GM18507 (cell line): ENCODE results near the gene TC2N.
A peak's percentile ranks its signal among the peaks of the same experiment; 100 is the strongest.
"Not testable (repeated sequence)": the region's sequence is repeated elsewhere in the genome, so short reads cannot be mapped to it uniquely, and the experiment has no call there.

ENCODE experiments used
- DNase-seq: peaks from one replicate; pipeline ENCODE4 v3.0.0; 2011; ENCODE audit warnings: low read depth; ENCODE audit not compliant: insufficient read length; ENCODE audit errors: extremely low spot score
- FAIRE-seq: peaks from 2 replicates; lab custom pipeline; 2011; peaks lifted over from hg19 to GRCh38; lab: Jason Lieb, UNC

The TC2N gene

GRCh38 chr14:91841065-91841464 is 26.3 kb downstream of the TC2N start:
- FAIRE-seq (peak; percentile 24), DNase-seq (no peak)

GRCh38 chr14:91839749-91840148 is 27.6 kb downstream of the TC2N start:
- FAIRE-seq (peak; percentile 9), DNase-seq (no peak)

- FAIRE-seq (no peak), DNase-seq (no peak)
Observed at GRCh38 chr14:91837076-91837475, 30.3 kb downstream of the TC2N start.

GRCh38 chr14:91835920-91836843 is 31.2 kb downstream of the TC2N start:
- DNase-seq (peak; percentile 25), FAIRE-seq (peak; percentile 42)

GRCh38 chr14:91835197-91835919 is 32.0 kb downstream of the TC2N start:
- no peak for FAIRE-seq

GRCh38 chr14:91834571-91834970 is 32.8 kb downstream of the TC2N start:
- no peak for DNase-seq
- no peak for FAIRE-seq

More at GRCh38 chr14:91835197-91835919, 32.0 kb downstream of the TC2N start:
- DNase-seq, result no peak

GRCh38 chr14:91831337-91831736 is 36.0 kb downstream of the TC2N start:
- DNase-seq, result no peak
- peak; percentile 66 for FAIRE-seq

GRCh38 chr14:91830777-91831176 is 36.6 kb downstream of the TC2N start:
- DNase-seq (no peak), FAIRE-seq (peak; percentile 83)

- peak; percentile 36 for FAIRE-seq
Observed at GRCh38 chr14:91829511-91829910, 37.8 kb downstream of the TC2N start.

GRCh38 chr14:91827746-91828145 is 39.6 kb downstream of the TC2N start:
- no peak for FAIRE-seq
- DNase-seq, result no peak

More at GRCh38 chr14:91829511-91829910, 37.8 kb downstream of the TC2N start:
- DNase-seq, result no peak

GRCh38 chr14:91817566-91818325 is 49.6 kb downstream of the TC2N start:
- DNase-seq (no peak), FAIRE-seq (peak; percentile 82)

- DNase-seq (no peak), FAIRE-seq (no peak)
Observed at GRCh38 chr14:91814317-91814716, 53.0 kb downstream of the TC2N start.

GRCh38 chr14:91810699-91811098 is 56.6 kb downstream of the TC2N start:
- no peak for DNase-seq
- no peak for FAIRE-seq

GRCh38 chr14:91806716-91807115 is 60.6 kb downstream of the TC2N start:
- no peak for DNase-seq
- FAIRE-seq, result no peak

GRCh38 chr14:91806094-91806493 is 61.2 kb downstream of the TC2N start:
- DNase-seq, FAIRE-seq: not testable (repeated sequence)

- no peak for FAIRE-seq
Observed at GRCh38 chr14:91805659-91806058, 61.7 kb downstream of the TC2N start.

GRCh38 chr14:91801358-91801757 is 66.0 kb downstream of the TC2N start:
- DNase-seq, result no peak
- no peak for FAIRE-seq

More at GRCh38 chr14:91805659-91806058, 61.7 kb downstream of the TC2N start:
- no peak for DNase-seq

GRCh38 chr14:91796617-91797347 is 70.6 kb downstream of the TC2N start:
- FAIRE-seq, result no peak
- no peak for DNase-seq

GRCh38 chr14:91793704-91794103 is 73.6 kb downstream of the TC2N start:
- FAIRE-seq, result no peak
- no peak for DNase-seq
